GM19372 (cell line): Measurements from ENCODE around the gene TRIM65.

Experiments used
- ATAC-seq: cut with Tn5 transposase; IDR thresholded peaks from one replicate; pipeline ENCODE4 v1.9.1; 2021; ENCODE audit warnings: mild to moderate bottlenecking, low read depth, moderate library complexity; ENCODE audit not compliant: unreplicated experiment

The TRIM65 gene

GRCh38 chr17:75919611-75920010 lies 22.9 kb upstream of the TRIM65 start:
- ATAC-seq: no peak

- no peak for ATAC-seq
Measured at GRCh38 chr17:75917917-75918445, 21.2 kb upstream of the TRIM65 start.

- no peak for ATAC-seq
Measured at GRCh38 chr17:75917141-75917916, 20.6 kb upstream of the TRIM65 start.

GRCh38 chr17:75915268-75915667 lies 18.5 kb upstream of the TRIM65 start:
- ATAC-seq: no peak

- ATAC-seq: no peak
Measured at GRCh38 chr17:75914643-75915267, 18.0 kb upstream of the TRIM65 start.

- no peak for ATAC-seq
Measured at GRCh38 chr17:75913537-75914210, 16.9 kb upstream of the TRIM65 start.

- ATAC-seq: no peak
Measured at GRCh38 chr17:75910699-75911098, 13.9 kb upstream of the TRIM65 start.

GRCh38 chr17:75909812-75910274 lies 13.1 kb upstream of the TRIM65 start:
- ATAC-seq: no peak

GRCh38 chr17:75909051-75909811 lies 12.5 kb upstream of the TRIM65 start:
- no peak for ATAC-seq

- no peak for ATAC-seq
Measured at GRCh38 chr17:75908201-75908600, 11.4 kb upstream of the TRIM65 start.

GRCh38 chr17:75906143-75906884 lies 9.6 kb upstream of the TRIM65 start:
- no peak for ATAC-seq

- peak; percentile 96 for ATAC-seq
Measured at GRCh38 chr17:75904749-75905521, 8.2 kb upstream of the TRIM65 start, which contains the start of gene MRPL38. TSS of gene MRPL38 (minus strand) at chr17:75904884. CDS start at chr17:75904875, 9 bp downstream.

- no peak for ATAC-seq
Measured at GRCh38 chr17:75902406-75902805, 5.7 kb upstream of the TRIM65 start.

GRCh38 chr17:75901727-75902126 lies 5.0 kb upstream of the TRIM65 start:
- no peak for ATAC-seq

- no peak for ATAC-seq
Measured at GRCh38 chr17:75900691-75901533, 4.2 kb upstream of the TRIM65 start.

- ATAC-seq: no peak
Measured at GRCh38 chr17:75899767-75900468, 3.2 kb upstream of the TRIM65 start.

GRCh38 chr17:75899353-75899752 lies 2.6 kb upstream of the TRIM65 start:
- no peak for ATAC-seq
